NCI-H226 (cell line): Measurements from ENCODE around the gene KIAA1549.
"Not testable (repeated sequence)": the region's sequence is repeated elsewhere in the genome, so short reads cannot be mapped to it uniquely, and the experiment has no call there.

Experiments used
- DNase-seq: peaks from one replicate; pipeline ENCODE4 v3.0.0-alpha.2; 2015

KIAA1549 gene

DNA sequence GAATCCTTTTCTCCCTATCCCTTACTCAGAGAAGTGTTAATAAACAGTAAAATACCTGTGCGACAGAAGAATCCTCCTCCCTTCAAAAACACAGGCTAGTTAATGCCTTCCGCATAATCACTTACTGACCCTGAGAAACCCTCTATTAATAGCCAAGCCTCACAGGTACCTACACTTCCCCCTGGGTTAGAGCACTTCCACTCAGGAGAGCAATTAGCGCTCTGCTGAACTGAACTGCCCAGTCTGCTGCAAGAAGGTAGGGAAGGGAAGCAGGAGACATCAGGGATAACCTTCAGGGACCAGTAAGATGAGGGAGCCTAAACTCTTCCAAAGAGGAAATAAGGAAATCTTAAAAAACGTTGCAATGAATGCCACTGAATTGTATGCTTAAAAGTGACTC is 39.6 kb downstream of the KIAA1549 start:
- DNase-seq = no peak

DNA sequence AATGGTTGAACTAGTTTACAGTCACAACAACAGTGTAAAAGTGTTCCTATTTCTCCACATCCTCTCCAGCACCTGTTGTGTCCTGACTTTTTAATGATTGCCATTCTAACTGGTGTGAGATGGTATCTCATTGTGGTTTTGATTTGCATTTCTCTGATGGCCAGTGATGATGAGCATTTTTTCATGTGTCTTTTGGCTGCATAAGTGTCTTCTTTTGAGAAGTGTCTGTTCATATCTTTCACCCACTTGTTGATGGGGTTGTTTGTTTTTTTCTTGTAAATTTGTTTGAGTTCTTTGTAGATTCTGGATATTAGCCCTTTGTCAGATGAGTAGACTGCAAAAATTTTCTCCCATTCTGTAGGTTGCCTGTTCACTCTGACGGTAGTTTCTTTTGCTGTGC is 40.6 kb downstream of the KIAA1549 start:
- not testable (repeated sequence) for DNase-seq

DNA sequence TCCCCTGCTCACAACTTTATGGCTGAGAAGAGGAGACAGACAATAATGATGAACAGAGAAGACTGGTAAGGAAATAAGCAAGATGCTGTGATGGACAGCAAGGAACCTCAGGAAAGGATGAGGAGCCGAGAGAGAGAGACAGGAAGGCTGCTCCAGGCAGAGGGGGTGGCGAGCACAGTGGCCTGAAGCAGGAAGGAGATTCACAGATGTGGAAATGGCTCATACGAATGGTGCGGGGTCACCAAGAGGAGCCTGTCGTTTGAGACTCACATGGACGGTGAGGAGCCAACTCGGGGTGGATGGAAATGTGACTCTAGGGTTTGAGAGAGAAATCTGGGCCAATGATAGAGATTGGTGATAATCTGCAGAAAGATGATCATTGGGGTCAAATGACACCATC is 43.7 kb downstream of the KIAA1549 start:
- no peak for DNase-seq

DNA sequence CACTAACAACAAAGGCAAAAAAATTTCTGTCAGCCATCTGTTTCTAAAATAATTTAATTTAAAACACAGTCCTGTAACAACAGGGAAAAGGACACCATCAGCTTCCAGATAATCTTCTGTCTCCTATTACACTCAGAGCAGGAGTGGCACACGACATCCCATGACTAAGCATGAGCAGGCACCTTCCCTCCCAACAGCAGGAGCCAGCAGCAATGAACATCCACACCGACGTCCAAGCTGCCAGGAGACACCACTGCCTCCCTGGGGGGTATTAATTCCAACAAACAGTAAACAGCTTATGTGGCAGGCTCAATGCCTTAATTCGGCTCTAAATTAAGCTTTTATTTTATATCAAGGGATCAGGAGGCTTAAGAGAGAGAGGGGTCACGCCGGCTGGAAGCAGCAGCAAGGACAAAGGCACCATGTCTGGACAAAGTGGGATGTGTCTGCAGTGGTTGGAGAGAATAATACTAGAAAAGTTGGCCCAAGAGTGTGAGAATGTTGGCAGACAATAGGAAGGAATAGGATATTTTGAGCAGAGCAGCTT is 45.7 kb downstream of the KIAA1549 start:
- DNase-seq = peak; percentile 41

DNA sequence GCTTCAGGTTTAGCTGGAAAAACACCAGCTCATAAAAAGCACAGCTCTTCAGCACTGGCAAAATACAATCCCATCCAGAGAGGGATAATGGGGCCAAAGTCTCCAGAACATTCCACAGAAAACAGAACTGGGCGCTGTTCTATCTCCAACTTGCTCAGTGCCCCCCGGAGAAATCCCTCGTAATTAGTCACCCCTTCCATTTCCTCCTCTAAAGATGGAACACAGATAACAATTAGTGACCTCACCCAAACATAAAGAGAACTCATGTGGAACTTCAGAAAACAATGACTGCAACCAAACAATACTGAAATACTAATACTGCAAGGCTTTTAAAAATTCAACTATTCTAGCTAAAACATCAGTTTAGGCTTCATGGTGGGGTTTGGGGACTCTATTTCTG is 46.3 kb downstream of the KIAA1549 start:
- DNase-seq = no peak

DNA sequence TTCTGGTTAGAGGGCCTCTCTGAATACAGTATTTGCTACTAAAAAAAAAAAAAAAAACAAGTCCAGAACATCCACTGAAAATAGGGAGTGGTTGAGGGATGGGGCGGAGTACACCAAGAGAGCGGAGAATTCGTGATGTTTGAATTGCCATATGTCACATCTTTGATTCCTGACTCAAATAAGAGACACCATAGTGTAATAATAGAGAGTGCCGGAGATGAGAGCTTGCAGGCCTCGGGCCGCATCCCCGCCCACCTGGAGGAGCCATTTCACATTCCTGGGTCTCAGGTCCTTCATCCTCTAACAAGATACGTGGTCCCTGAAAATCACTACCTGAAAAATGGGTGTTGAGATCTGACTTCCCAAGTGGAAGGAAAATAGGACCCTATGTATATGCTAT is 46.8 kb downstream of the KIAA1549 start:
- DNase-seq = no peak

DNA sequence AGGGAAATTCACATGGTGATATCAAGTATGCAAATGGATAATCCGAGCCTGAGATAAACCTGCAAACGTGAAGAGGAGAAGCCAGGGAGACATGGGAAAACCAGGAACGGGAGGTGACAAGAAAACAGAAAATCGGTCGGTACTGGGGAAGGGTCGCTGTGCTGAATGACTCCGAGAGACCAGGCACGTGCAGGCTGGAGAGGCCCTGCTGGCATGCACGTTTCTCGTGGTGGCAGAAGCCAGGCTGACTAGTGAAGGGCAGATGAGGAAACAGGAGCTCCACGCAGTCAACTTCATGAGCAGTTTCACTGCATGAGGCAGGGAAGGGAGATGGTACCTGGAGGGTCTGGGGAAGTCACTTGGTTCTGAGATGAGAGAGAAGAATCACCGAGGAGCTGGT is 48.3 kb downstream of the KIAA1549 start:
- no peak for DNase-seq

DNA sequence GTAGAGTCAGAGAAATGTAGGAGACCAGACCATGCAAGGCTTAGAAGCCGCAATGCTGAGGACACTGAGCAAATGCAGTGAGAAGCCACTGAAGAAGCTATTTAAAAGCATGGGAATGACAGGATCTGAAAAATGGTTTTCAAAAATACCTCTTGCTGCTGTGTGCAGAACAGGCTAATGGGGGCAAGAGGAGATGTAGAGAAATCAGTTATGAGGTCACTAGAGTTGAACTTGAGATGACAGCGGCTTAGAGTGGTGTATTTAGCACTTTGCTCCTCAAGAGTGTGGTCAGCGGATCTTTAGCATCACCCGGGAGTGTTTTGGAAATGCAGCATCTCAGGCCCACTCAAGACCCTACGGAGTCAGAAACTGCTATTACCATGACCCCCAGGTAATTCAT is 48.8 kb downstream of the KIAA1549 start:
- DNase-seq = no peak

DNA sequence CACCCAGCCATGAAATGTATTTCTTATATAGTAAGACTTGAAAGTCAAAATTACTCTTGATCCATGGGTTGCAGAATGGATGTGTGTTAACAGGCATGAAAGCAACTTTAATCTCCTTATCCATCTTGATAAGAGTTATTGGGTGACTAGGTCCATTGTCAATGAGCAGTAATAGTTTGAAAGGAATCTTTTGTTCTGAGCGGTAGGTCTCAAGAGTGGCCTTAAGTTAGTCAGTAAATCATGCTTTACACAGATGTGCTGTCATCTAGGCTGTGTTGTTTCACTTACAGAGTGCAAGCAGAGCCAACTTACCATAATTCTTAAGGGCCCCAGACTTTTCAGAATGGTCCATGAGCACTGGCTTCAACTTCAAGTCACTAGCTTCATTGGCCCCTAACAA is 51.2 kb downstream of the KIAA1549 start:
- no peak for DNase-seq

DNA sequence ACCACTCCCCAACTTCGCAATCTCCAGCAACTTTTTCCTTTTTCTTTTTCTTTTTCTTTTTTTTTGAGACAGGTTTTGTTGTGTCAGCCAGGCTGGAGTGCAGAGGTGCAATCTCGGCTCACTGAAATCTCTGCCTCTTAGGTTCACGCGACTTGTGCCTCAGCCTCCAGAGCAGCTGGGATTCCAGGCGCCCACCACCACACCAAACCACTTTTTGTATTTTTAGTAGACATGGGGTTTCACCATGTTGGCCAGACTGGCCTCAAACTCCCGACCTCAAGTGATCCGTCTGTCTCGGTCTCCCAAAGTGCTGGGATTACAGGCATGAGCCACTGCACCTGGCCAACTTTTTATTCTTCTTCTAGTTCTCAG is 55.0 kb downstream of the KIAA1549 start:
- no peak for DNase-seq

DNA sequence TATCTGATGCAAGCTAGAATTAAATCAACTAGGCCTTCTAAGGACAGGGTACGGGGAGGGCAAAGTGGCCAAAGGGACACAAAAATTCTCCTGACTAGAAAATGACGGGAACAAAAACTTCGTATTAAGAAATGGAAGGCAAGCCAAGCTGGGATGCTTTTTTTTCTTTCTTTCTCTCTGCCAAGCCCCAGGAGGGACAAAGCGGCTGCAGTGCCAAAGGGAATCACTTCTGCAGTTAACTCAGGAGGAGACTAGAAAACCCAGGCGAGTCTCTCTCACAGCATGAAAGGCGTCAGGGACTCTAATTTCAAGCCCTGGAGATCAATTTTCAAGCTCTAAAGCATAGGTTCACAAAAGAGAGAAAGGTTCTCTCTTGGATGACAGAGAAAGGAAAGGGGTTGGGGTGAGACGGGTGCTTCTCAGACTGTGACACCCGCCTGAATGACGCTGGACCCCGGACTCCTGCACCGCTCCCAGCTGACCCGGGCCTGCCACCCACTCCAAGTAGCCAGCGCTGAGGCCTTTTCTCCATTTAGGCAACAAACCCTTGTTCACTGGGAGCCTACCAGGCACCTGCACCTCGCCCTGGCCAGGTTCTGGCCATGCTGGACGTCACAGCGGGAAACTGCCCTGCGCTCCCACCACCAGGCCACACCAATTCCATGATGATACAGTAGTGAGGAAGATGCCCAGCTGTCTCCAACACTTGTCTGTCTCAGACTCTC is 56.5 kb downstream of the KIAA1549 start:
- DNase-seq = no peak

DNA sequence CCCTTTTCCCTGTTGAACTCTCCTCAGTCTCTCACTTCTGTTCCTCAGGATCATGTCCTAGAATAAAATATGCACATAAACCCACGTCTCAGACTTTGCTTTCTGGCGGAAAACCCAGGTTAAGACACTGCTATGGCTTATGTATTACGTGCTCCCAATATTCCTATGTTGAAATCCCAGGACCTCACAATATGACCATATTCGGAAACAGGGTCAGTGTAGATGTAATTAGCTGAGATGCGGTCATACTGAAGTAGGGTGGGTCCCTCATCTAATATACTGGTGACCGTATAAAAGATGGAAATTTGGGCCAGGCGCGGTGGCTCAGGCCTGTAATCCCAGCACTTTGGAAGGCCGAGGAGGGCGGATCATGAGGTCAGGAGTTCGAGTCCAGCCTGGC is 59.9 kb downstream of the KIAA1549 start:
- DNase-seq = no peak

DNA sequence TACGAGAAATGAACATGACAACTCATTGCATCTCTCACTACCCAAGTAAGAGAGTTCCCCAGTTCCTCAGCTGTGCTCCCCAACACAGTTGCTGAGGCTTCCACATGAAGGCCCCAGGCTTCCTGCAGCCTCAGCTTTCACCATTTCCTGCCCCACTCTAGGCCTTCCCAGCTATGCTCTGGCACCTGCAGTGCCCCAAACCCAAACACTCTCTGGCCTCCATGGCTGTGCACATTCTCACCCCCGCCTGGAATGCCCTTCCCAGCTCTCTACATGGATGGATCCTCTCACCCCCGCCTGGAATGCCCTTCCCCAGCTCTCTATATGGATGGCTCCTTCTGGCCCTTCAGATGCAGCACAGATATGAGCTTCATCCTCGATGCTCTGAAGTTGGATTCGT is 61.3 kb downstream of the KIAA1549 start:
- no peak for DNase-seq

DNA sequence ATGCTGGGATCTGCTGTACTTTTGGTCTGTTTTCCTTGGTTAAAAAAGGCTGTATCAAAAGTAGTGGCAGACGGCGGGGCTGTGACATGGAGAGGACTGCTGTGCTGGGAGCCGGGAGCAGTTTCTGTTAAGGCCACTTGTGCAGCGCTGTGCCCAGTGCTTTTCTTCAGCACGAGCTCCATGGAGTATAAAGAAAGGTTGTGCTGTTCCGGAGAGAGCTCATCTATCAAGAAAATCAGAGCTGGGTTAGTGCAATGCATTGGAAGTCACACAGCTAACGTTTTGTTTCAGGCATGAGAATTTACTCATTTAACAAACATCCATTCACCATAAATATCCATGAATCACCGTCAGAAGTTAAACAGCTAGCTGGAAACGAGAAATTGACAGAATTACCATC is 62.0 kb downstream of the KIAA1549 start:
- no peak for DNase-seq

DNA sequence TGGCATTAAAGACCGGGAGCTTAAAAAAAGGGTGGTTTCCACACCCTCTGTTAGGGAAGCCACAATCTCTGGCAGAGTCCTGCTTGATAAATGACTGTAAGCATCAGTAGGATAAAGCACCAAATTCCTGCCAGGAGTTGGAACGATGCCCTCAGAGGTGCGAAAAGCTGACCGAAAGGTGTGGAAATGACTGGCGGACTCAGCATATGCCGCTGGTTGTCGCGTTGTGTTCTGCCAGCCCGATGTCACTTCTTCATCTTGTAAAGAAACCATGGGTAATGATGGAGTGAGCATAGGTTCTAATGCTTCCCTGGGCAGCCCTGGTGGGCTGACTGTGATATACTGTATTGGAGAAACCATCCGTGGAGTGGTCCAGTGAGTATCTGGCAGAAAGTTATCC is 62.4 kb downstream of the KIAA1549 start:
- DNase-seq = no peak

DNA sequence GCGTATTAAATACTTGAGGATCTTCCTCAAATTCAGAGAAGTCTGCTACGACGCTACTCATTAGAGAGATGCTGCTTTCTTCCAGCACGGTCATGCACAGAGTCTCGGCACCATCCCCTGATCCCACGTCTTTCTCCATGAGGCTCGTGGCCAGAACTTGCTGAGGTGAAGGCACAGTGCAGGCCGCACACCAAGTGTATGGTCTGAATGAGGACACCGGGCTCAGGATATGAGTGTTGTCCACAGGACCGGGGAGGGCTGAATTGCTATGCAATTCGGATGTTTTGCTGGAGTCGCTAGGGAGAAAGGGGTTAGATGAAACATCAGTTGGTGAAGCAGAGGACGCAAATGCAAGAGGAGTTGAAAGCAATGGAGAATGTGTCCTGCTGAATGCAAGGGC is 63.0 kb downstream of the KIAA1549 start:
- DNase-seq = no peak

DNA sequence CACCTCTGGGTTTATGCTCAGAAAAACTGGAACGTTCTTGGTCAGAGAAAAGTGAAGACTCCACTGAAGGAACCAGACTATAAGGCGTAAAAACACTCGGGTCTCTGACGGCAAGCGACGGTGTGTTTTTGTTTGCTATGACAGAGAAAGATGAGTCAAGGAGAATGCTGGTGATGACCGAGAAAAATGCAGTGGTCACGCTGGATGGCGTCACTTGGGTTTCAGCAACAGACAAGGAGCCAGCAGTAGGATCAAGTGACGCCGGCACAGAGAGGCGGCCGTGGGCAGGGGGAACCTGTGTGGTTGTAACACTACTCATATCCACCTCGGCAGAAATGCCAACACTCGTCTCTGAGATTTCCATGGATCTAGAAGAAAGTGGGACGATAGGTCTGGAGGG is 63.4 kb downstream of the KIAA1549 start:
- DNase-seq = no peak

DNA sequence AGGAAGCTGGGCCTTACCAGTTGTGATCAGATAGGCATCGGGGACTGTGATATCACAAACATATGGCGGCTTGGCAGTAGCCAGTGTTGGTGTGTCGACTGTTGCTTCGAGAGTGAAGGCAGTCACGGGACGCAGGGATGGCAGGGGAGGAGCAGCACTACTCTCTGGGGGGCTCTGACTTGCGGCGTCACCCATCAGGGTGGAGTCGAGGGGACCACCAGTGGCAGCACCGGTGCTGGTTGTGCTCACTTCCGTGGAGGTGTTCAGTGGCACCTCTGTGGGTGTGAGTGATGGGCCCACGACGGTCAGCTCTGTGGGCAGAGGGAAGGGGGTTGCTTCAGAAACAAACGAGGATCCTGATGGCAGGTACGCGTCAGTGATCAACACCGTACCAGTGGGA is 64.5 kb downstream of the KIAA1549 start:
- no peak for DNase-seq

DNA sequence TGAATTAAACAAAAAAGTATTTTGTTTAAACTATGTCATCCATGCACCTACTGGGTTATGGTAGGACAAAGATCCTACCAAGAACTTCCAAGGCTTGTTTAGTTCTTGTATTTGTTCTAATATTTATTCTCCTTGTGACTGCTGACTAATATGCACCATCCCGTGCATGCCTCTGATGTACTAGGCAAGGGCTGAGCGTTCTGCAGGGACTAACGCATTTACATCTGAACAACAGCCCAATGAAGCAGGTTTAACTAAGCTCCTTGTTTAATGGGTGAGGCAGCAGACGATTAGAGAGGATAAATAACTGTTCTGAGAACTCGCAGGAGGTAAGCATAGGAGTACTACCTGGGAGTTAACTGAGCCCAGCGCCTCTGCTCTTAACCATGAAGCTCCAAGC is 64.9 kb downstream of the KIAA1549 start:
- no peak for DNase-seq

DNA sequence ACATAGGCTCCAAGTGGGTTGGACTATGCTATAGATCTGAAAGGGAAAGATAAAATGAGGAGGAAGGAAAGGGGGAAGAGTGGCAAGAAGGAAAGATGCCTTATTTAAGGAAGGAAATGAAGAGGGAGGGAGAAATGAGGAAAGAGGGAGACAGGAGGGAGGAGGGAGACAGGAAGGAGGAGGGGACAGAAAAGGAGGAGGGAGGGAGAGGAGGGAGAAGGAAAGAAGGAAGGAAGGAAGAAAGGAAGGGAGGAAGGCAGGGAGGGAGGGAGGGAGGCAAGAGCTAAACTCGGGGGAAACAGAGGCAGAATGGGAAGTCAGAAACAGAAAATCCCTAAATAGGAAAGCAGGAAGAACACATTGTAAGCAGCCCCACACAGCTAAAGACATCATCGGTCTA is 67.4 kb downstream of the KIAA1549 start:
- no peak for DNase-seq

DNA sequence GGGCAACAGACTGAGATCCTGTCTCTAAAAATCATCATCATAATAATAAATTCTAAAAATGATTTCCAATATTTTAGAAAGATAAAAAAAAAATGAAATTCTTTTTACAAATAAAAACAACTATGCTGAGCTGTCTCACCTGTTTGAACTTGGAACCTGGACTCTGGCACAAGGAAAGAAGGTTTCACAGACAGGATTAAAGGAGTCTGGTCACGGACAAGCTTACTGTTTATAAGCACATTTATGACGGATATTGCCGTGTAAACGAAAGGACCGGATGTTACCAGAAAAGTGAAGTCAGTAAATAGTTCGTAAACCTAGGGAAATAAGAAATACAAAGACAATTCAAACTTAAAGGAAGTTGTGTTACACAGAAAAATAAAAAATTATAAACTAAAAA is 70.2 kb downstream of the KIAA1549 start:
- DNase-seq = no peak

DNA sequence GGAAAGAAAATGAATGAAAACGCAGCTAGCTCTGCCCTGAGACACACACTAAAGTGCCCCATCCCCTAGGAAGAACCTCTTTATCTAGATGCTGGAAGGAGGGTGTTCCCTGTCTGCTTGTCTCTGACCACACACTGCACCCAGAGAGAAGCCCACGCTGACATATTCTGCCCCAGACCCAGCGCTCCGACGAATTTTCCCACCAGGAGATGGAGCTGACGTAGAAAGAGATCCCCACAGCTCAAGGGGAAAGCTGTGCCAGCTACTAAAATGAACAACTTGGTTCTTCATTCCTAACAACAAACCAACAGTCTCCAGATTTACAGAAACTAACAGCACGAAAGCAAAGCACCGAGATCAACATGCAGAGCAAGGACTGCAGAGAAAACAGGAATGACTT is 73.3 kb downstream of the KIAA1549 start:
- no peak for DNase-seq

DNA sequence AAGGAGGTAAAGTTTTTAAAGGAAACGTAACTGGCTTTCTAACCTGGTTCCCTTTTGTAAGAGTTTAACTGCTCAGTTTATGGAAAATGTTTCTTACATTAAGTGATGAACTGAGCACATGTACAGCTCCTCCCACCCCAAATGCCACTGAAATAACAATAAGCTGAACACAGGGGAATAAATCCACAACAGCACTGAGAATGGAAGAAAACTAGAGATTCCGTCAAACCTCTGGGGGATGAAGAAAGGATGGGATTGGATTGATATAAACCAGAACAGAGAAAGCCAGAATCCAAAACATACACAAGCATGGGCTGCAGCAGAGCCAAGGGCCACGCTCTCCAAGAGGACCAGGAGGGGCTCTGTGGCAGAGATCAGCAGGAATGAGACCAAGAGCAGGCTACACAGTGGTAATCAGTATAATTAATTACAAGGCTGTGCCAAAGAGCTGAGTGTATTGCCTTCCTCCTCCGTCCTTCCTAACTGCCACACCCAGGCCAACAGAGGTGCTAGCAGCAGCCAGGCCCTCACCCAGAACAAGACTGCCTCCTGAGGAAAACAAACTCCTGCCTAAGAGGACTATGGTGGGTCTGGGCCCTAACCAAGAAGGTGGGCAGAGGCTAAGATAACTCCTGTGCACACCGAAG is 73.9 kb downstream of the KIAA1549 start:
- no peak for DNase-seq

DNA sequence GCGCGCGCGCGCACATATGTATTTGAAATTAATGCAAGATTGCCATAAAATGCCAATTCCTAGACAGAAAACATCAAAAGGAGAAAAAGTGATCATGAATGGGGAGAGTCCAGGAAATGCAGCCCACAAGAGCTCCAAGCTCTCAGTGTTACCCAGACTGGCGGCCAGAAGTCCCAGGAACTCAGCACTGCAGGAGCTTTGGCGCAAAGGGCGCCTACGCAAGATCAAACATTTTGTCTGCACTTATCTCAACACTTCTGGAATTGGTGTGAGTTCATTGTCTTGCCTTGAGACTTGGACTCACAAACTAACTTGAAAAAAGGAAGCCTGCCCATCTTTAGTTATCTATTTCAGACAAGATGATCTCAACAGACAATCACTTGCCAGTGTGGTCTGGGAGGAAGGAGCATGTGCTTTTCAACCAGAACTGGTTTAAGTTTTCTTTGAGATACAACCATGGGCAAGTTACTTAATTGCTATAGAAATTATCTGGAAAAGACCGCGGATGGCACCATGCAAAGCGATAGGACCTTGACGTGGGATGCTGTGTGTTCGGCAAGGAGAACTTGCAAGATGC is 77.2 kb downstream of the KIAA1549 start:
- DNase-seq = no peak
